LoVo (cell line): ENCODE measurements around the gene BRD7.

ENCODE experiments used
- DNase-seq: peaks from one replicate; pipeline ENCODE4 v3.0.0-alpha.2; 2016; ENCODE audit warnings: low spot score

The BRD7 gene

DNA sequence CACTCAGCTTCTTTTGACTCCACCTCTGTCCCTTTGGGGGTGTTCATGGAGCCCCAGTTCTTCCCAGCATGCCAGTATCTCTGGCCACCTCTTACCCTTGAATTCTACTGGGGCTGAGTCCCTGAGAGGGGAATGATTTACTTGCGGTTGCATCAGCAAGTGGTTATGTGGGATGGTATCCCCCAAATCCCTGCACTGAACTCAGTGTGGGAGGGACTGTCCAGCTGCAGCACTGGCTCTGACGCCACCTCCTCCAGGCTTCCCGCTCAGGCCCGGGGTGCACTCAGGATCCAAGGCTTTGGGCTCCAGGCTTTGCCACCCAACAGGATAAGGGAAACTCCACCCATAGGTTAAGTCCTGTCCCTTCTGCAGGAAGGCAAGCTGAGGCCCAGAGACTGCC is 21.1 kb upstream of the BRD7 start:
- DNase-seq: no peak

- no peak for DNase-seq
Observed at GRCh38 chr16:50388496-50388895, 19.7 kb upstream of the BRD7 start.

DNA sequence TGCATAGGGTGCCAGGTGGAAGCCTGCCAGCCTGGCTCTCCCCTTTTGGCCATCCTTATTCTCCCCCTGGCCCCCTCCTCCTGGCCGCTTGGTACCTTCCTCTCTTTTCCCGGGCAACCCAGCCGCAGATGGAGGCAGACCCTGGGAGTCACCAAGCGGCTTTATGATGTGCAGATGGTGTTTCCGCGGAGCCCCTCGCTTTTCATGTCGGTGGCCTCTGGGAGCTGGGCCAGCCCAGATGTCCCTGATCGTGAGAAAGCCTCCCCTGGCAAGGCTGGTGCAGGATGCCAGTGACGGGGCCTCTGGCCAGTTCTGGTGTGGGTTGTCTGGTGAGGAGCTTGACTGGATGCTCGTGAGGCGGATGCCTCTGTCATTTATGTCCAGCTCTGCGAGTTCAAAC is 18.0 kb upstream of the BRD7 start:
- no peak for DNase-seq

DNA sequence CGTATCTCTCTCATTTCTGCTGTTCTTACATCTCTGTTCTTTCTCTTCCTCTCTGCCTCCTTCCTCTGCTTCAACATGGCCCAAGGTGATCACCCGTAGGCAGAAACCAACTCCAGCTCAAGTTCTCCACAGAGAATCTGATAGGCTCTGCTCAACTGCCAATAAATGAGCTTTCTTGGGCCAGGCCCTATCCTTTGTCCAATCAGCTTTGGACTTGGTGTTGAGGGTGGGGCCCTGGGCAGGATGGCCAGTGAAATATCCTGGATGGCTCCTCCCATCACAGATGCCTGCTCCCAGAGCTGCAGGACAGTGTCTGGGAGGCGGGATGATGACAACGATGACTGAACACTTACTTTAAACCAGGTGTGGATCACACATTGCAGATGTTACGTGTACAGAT is 17.4 kb upstream of the BRD7 start:
- no peak for DNase-seq

DNA sequence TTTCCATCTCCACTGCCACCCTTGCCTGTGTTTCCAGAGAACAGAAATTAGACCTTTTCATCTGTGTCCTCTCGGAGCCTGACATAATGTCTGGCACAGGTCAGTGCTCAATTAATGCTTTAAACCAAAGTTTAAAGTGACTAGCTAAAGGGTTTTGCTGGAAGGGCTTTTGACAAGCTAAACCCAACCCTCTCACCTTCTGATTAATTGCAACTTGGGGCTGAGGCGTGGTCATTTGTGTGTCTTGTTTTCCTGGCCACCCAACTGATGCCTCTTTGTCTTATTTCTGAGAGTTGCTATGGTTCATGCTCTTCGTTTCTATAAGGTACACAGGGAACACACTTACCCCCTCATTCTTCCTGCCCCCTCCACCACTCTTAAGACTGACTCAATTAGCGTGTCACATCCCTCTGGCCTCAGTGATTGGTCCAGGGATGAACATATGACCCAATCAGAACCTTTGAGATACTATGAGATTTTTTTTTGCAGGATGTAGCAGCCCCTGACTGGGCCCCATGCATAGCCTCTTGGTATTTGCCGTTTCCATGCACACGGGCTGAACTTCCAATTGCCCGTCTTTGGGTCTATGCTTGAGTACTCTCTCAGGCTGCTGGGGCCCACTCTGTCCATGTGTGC is 15.8 kb upstream of the BRD7 start:
- DNase-seq: no peak

GRCh38 chr16:50381679-50382440 is 13.1 kb upstream of the BRD7 start:
- DNase-seq: no peak

GRCh38 chr16:50378417-50378816 is 9.6 kb upstream of the BRD7 start:
- DNase-seq: no peak

- no peak for DNase-seq
Observed at GRCh38 chr16:50377001-50377400, 8.2 kb upstream of the BRD7 start.

DNA sequence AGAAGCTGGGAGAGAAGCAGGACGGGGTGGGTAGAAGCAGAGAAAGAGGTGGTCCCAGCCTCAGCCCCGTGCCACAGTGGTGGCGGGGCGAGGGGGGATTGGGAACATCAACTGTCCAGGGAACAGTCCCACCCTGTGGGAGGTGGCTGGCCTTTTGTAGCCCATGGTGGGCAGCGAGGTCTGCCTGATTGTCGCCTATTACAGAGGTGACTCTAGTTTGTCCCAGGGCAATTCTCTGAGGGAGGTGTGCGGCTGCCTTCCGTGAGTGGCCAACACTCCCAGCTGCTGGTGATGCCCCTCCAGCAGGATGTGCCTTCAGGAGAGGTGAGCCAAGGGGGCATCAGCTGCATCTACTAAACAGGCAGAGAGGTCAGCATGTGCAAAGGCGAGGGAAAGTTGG is 5.0 kb upstream of the BRD7 start:
- DNase-seq: no peak

DNA sequence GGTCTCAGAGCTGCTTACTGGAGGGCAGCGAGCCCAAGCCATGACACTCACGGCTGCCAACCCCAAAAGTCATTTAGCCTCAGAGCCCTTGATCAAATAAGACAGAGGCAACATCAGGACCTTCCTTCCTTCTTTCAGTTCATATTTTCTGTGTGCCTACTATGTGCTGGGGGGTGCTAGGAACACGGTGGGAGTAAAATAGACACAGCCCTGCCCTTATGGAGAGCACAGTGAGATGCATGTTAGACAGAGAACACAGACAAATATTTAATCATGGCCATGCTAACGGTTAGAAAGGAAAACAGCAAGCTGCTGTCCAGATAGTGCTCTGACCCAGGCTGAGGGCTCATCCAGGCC is 4.5 kb upstream of the BRD7 start:
- DNase-seq: no peak

DNA sequence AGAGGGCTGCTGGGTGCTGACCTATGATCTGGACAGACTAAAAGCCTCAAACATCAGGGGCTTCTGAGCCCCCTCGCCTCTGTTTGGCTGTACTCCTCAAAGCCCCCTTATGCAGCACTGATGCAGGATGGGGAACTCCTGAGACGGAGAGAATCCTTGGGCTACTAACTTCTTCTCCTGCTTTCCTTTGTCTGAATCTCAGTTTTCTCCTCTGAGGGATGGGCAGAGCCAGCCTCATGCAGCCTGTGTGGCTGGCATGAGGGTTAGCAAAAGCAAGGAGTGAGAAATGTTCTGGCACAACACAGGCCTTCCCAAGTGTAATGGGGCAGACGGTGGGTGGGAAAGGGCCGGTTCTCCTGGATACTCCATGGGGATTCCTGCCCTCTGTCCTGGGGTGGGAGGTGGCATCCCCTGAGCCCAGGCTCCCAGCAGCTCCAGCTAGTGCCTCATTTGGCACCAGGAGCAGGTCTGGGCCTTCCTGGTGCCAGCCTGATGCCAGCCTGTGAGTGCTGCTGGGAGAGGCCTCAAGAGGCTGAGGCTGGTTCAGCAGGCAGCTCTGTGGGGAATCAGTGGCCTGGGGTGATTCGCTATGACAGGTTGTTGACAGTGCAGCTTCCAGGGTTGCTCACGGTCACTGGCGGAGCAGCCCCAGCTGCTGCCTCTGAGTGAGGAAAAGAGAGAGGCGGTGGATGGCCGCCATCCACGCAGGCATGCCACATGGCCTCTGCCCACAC is 4.0 kb upstream of the BRD7 start:
- no peak for DNase-seq

GRCh38 chr16:50371936-50372595 is 3.3 kb upstream of the BRD7 start:
- DNase-seq: no peak

GRCh38 chr16:50371036-50371716 is 2.4 kb upstream of the BRD7 start:
- no peak for DNase-seq

- peak; percentile 15 for DNase-seq
Observed at GRCh38 chr16:50369133-50369804, 481 bp upstream of the BRD7 start.

GRCh38 chr16:50367777-50368409 is 895 bp downstream of the BRD7 start:
- no peak for DNase-seq

GRCh38 chr16:50365791-50366575 is 2.8 kb downstream of the BRD7 start:
- no peak for DNase-seq

GRCh38 chr16:50363656-50364055 is 5.1 kb downstream of the BRD7 start:
- DNase-seq: no peak

- no peak for DNase-seq
Observed at GRCh38 chr16:50360779-50361178, 8.0 kb downstream of the BRD7 start.

GRCh38 chr16:50360033-50360778 is 8.6 kb downstream of the BRD7 start:
- DNase-seq: no peak

- DNase-seq: no peak
Observed at GRCh38 chr16:50359626-50360025, 9.2 kb downstream of the BRD7 start.
